Adrenal gland (tissue), 5 donors: ENCODE data around the gene TMEM253.

Experiments used
- CTCF ChIP-seq, 6 experiments: fragments of 450-650 bp in 4 of 6; fragments of 200-600 bp in 2 of 6; sonication (generic) in 1 of 6; IDR thresholded peaks; 1 replicate in 5 of 6; 2 replicates in 1 of 6; pipeline versions ENCODE4 v1.5.1 to v1.8.0; 2016 to 2021; ENCODE audit warnings: antibody characterized with exemption in 6 of 6, mild to moderate bottlenecking in 2 of 6, moderate library complexity in 1 of 6
- POLR2A ChIP-seq, 2 donors: fragments of 450-650 bp; IDR thresholded peaks; one replicate each; pipeline ENCODE4 v1.6.1; 2017; ENCODE audit warnings: antibody characterized with exemption in 2 of 2, mild to moderate bottlenecking in 2 of 2, moderate library complexity in 1 of 2
- donor health status: DM: no; HTN: no; CAD: no.

GRCh38 chr14:21136024-21136423, 35.2 kb downstream of the TMEM253 start:
- TF ChIP-seq POLR2A (IDR thresholded peaks at IDR 0.05): no peak
- peak; percentile 36 to 72 (median 63) for TF ChIP-seq CTCF (IDR thresholded peaks at IDR 0.05)
